CD4-positive, alpha-beta T cell treated with Interleukin-15 for 4 hours (primary cell): ENCODE data around the gene IGSF21.

Experiments used
- DNase-seq: peaks from one replicate; pipeline ENCODE4 v3.0.0-alpha.2; 2020; ENCODE audit warnings: low spot score

Gene IGSF21

DNA sequence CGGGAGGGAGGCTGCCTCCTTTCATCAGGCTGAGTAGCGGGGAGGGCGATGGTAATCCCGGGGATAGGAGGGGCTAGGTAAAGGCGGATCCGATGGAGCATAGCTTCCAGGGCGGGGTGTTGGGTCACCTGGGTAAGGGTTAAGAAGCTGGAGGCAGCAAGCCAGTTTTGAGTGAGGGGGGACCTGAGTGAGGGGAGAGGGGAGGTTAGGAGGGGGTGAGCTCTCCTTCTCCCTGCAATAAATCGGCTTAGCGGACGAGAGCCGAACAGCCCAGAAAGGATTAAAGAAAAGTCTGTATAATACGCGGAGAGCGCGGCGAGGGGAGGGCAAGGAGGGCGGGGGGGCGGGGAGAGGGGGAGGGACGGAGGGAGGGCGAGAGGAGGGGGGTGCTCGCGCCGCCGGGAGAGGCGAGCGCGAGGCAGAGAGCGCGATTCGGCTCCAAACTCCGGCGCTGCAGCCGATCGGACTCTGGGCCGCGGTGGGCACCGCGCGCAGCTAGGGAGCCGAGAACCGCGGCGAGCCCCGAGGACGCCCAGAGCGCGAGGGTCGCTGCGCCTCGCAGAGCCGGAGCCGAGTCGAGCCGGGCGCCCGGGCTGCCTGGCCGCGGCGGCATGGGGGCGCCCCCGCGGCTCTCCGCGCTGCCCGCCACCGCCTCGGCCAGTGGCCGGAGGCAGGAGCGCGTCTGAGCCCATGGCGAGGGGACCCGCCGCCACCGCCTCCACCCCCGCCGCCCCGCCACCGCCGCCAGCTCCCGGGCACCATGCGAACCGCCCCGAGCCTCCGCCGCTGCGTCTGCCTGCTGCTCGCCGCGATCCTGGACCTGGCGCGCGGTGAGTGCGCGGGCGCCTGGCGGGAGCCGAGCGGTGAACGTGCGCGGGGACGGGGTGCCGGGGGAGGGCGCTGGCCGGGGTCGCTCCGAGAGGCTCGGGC lies at the start of gene IGSF21:
Gene IGSF21, plus strand, starts transcription at position 430 of the 930 bp plus-strand sequence. Its CDS starts 331 bp downstream, at position 761.
- DNase-seq: no peak

DNA sequence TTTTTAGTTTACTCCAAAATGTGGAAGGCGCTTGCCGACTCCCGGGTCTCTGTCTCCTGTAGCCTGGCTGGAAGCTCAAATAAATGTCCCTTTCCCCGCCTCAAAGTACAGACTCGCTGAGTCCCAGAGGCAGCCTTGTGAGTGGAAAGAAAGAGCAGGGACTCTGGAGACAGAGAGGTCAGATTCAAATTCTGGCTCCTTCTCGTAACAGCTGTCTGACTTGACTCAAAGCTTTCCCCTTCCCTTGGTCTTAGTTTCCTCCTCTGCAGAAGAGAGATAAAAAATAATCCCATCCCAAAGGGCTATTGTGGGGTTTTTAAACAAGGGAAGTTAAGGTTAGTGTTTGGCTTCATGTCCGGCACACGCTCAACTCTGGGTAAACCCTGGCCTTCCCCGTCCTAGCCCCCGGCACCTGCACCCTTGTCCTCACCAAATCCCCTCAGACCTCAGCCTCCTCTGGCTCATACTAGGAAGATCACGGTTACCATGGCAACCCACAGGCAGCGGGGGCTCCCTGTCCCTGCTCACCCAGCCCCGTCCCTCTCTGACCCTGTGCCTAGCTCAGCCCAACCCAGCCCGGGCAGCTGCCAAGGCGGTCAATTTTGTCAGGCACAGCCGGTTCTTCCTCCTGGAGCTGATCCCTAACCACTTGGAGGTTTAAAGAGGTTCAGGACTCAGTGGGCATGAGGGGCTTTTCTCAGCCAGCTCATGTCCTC lies 49.2 kb upstream of the IGSF21 start:
- DNase-seq: no peak

DNA sequence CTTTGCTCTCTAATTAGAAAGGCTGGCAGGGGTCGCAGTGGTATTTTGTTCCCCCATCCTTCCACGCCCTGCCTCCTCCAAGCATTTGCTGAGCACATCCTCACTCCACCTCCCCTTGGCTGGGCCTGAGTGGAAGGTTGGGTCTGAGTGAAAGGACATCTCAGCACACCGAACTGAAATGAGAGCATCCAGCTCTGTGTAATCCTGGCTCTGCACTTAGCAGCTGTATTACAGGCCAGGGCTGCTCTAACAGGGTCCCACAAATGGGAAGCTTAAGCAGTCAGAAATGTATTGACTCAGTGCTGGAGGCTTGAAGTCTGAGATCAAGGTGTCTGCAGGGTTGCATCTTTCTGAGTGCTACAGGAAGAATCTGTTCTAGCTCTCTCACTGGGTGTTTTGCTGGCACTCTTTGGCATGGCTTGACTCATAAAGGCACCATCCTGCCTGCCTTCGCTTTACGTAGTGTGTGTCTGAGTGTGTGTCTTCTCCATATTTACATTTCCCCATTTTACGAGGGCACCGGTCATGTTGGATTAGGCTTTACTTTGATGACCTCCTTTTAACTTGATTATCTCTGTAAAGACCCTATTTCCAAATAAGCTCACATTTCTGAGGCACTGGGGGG lies 48.5 kb upstream of the IGSF21 start:
- DNase-seq: no peak

DNA sequence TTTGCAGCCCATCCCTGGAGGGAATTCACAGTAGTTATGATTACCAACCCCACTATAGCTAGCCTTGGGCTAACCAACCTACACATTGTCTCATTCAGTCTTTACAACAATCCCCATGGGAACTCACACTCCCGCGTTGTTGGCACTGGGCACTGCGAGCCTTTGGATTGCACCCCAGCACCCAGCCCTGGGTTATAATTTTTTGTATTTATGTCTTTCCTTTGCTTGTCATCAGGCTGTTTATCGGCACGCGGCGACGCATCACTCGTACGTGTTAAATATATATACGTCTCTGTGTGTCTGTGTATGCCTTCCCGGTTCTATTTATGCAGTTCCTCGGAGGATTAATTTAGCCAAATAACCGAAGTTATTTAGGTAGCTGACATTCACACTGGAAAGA lies 47.2 kb upstream of the IGSF21 start:
- no peak for DNase-seq

DNA sequence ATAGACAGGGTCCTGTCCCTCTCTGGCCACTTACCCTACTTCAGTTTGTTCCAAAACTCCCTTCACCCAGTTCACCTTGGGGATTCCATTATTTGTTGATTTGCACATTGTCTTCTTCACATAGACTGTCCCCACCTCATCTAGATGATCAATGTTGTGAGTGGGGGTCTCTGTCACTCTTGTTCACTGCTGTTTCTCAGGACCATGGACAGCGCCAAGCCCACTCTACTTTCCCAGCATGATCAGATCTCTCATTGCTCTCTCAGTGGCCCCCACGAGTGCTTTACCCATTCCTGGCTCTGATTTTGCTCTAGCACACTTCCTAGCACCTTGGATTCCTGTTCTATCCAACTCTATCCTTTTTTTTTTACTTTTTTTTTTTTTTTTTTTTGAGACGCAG lies 45.4 kb upstream of the IGSF21 start:
- DNase-seq: no peak

DNA sequence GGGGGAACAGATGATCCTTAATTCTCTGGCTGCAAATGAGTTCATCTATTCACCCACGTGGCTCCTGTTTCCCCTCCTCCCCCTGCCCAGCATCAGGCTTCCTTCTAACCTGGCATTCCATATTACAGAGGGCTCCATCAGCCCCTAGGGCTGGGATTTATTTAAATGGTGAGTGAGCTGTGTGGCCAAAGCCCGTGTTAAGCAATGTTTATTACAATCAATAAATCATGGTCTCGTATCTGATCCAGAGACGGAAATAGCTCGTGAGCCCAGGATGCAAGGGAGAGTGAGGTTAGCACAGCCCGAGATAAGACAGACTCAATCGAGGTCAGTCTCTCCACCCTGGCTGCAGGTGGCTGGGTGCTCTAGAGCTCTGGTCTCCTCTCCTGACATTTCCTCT lies 43.1 kb upstream of the IGSF21 start:
- no peak for DNase-seq

DNA sequence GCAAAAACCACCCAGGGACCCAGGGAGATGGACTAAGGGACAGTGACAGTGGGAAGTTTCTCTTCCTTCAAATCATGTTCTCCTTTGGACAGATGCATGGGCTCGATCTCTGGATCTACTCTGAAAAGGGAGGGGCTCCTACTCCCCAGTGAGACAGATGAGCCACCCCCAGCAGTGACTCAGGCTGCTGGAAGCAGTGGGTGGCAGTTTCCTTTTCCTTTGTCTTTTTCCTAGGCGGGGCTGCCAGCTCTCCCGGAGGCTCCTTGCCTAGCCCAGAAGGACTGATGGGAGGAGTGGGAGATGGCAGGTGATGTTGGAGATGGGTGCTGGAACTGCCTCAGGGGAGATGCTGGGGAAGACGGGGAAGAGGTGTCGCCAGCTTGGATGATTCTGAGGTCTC lies 41.0 kb upstream of the IGSF21 start:
- no peak for DNase-seq

DNA sequence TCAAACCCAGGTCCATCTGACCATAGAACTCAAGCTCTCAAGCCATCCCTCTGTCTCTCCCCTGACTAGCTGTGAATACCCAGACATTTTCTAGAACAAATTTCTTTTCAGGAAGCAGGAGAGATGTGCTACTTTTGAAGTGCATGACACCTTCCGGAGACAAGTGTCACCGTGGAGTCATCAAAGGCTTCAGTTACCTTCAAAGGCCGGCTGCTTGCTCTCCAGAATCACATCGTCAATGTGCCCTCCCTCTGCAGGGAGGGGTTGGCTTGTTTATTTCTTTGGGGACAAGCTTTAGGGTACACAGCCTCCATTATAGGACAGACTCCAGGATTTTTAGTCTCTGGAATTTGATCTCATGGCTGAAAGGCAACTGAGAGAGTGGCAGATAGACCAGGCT lies 37.7 kb upstream of the IGSF21 start:
- peak; percentile 8 for DNase-seq

DNA sequence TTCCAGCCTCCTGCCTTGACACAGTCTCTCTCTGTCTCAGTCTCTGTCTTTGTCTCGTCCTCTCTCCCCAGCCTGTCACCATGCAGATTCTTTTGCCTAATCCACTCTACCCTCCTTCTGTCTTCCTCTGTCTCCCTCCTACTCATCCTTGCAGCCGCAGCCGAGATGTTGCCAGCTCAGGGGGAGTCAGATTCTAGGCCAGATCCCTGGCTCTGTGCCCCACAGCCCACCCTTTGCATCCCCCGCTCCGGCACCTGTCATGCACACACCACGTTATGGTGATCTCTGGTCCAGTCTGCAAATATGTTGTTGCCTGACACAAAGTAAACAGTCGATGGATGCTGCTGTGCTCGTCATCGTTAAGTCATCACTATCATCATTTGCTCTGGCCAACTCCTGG lies 35.5 kb upstream of the IGSF21 start:
- DNase-seq: no peak

DNA sequence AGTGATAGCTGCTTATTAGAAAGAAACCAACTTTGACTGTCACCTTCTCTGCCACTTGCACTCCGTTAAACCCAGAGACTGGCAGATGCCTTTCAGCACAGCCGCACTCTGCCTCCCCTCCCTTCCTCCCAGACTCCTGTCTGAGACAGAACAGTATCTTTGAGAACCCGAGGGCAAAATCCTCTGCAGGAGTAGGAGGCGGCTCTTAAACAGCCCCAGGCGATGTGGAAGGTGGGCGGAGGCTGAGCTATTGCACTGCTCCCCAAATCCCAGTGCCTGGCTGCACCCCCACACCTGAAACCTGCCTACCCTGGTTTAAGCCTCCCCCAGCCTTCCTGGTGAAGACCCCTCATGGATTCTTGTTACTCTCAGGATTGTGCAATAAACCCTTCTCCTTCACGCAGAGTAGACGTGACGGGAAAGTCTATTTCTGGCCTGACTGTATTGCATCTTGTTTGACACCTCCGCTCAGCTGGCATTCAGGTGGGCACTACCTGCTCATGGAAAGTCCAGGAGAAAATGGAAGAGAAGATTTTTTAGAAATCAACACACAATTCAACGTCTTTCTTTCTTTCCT lies 34.4 kb upstream of the IGSF21 start:
- no peak for DNase-seq

DNA sequence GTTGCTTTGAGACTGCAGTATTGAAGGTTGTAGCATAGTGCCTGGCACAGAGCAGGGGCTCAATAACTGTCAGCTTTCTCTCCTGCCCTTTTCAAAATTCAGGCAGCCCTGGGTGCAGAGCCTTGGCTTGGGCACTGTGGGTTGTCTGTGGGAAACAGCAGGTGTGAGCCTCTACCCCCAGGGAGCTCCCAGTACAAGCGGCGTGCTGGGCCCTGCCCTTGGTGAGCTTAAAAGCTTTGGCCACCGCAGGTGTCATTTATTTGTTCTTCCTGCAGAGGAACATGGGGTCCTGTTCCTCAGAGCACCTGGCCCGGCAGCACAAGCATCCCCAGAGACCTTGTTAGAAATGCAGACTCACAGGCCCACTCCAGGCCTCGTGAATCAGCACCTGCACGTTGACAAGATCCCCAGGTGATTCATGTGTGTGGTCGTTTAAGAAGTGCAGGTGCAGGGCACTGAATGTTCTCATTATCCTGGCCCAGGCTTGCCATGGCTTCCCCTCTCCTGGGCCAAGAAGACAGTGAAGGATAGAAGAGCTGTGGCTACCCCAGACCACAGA lies 29.9 kb upstream of the IGSF21 start:
- DNase-seq: no peak

DNA sequence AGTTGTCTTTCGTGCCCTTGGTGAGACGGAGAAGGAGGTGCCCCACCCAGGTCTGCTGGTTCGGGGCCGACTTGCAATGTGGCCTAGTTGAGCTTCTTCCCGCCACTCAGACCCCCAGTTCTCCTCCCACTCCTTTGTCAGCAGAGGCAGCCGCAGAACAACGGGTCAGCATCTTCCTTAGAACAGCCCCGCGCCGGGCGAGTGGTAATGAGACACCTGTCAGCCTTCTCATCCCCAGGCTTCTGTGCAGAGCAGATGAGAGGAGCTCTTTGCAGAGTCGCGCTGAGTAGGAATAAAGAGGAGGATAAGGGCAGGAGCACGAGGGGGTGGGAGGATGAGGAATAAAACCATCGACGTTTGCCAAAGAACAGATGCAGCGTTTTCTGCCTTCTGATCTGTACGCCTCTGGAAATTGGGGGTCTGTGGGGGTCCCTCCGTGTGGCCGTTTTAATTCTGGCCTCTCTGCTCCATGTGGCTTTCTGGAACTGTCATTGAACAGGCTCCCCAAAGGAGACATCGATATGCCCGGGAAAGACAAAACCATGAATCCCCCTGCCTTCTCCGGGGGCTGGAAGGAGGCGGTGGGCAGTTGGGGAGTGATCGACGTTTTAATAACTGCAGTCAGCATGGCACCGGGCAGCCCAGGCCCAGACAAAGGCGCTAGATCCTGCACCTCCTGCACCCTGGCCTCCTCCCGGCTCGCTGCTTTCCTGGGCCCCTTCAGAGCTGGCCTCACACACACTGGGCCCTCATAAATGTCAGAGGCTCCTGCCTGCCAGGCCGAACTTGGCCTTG lies 27.5 kb upstream of the IGSF21 start:
- no peak for DNase-seq

DNA sequence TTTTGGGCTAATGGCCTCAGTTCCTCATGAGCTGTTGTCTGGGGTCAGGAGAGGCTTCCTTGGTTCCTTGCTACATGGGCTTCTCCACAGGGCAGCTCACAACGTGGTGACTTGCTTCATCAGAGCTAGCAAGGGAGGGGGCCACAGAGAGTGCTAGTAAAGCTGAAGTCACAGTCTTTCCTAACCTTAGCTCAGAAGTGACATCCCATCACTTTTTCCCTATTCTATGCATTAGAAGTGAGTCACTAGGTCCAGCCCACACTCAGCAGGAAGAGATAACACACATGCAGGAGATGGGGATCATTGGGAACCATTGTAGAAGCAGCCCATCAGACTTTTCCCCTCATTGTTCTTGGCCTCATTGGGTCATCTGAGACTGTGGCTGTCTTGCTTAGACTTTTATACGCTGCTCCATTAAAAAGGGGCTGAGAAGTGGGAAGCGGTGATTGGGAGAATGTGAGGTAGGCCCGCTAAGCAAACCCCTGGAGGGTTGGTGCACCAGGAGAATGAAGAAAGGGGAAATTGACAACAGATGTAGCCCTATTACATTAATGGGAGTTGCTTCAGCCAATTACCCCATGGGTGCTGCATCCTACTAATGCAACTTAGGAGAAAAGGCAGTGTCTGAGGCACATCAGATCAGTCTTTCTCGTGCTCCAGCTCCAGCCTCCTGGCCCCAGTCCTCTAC lies 22.1 kb upstream of the IGSF21 start:
- no peak for DNase-seq

DNA sequence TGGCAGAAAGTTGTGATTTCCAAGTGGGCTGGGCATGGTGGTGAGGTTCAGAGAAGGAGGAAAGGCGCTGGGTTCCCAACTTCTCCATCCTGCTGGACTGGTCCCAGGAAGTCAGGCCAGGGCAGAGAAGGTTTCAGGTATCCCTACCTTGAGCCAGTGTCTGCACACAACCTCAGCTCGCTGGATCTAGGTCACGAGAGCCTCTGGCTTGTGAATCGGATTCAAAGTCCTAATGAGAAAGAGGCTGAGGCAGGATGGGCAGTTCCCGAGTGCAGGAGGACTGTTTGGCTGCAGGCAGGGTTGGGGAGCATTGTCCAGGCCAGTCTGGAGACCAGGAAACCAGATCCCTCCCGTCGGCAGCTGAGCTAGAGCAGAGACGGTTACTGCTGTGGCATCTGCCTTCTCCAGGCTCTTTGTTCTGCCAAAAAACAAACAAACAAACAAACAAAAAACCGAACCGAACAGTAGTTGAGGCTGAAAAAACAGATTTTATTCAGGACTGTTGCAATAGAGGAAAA lies 19.5 kb upstream of the IGSF21 start:
- DNase-seq: no peak

DNA sequence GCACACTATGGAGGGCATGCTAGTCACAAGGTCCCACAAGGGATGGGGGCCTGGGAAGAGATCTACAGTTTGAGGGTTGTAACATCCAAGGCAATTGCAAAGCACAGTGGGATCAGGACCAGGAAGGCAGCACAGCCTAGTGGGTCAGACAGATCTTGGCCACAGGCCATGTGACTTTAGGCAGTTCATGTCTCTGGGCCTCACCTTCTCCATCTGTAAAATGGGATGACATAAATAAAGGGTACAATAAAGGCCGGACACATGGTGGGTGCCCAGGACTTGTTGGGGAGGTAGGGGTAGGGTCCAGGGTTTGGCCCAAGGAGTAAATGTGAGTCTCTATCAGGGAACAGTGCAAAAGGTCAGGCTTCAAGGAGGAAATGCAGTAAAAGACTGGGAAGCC lies 18.1 kb upstream of the IGSF21 start:
- DNase-seq: no peak

DNA sequence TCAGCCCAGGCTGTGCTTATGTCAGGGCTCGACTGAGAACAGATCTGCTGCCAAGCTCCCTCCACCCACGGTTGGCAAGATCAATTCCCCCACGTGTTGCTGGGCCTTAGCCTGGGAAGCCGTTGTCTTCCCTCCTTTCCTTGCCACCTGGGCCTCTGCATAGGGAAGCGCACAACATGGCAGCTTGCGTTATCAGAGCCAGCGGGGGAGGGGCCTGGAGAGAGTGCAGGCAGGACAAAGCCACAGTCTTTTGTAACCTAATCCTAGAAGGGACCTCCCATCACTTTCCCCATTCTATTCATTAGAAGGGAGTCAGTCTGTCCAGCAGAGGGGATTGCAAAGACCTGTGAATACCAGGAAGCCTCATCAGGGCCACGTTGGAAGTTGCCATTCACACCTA lies 17.0 kb upstream of the IGSF21 start:
- DNase-seq: no peak

DNA sequence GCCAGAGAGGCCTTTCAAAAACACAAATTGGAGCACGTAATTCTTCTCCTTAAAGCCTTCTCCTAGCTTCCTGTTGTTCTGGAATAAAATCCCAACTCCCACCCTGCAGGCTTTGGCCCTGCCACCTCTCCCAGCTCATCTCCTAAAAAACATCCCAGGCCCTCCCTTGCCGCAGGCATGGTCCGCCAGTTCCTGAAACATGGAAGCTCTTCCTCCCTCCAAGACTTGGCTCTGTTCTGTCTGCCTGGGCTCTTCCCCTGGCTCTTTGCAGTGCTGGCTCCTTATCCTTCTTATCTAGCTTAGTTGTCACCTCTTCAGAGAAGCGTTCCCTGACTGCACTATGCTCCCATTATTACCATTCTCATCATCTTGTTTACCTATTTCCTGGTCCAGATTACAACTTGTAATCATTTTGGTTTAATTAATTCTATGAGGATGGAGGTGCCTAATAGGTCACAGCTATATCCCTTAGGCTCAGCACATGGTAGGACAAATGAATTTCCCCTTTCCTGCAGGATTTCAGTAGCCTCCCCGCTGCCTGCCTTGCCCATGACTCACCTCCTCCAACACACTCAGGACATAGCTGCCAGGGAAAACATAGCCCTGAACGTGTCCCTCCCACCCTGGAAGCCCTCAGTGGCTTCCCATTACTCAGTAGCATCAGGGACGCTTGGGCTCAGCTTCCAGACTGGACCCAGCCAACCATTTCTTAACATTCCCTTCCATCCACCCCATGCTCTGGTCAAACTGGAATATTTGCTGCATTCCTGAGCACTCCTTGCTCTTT lies 15.7 kb upstream of the IGSF21 start:
- no peak for DNase-seq

DNA sequence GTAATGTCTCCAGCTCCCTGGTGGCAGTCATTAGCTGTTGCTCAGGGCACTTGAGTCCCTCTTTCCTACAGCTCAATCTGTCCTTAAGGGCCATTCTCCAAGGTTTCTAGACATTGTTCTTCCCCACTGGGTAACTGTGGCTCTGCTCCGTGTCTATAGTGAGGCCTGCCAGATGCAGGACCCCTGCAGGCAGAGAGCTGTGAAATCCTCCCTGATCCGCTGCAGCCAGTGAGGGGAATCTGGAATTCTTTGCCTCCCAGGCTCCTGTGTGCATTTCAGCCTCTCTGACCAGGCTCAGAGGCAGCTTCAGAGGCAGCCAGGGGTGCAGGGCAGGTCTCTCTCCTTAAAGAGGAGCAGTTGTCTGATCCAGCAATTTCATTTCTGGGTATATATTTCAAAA lies 14.4 kb upstream of the IGSF21 start:
- DNase-seq: no peak

DNA sequence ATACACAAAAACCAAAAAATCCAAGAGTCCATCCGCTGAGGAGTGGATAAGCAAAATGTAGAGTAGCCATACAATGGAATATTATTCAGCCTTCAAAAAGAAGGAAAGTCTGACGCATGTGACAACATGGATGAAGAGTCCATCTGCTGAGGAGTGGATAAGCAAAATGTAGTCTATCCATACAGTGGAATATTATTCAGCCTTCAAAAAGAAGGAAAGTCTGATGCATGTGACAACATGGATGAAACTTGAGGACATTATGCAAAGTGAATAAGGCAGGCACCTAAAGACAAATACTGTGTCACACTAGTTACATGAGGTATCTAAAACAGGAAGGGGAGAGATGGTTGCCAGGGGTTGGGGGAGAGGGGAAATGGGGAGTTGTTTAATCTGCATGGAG lies 14.0 kb upstream of the IGSF21 start:
- no peak for DNase-seq

DNA sequence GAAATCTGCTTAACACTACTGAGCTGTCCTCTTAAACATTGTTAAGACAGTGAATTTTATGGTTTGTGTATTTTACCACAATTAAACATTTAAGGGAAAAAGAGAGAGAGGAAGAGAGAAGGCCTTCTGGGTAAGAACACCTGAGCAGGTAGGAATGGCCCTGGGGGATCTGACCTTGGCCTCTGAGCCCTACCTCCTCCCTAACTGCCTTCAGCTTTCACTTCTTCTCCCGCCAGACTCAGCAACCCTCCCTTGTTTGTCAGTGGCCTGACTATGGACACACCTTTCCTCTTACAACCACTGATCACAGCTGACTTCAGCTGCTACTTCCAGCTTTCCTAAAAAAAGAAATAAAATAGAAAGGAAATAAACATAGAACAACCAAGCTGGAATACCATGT lies 13.5 kb upstream of the IGSF21 start:
- no peak for DNase-seq
